ENCODE results near the gene CALHM4.

CALHM4 gene

DNA sequence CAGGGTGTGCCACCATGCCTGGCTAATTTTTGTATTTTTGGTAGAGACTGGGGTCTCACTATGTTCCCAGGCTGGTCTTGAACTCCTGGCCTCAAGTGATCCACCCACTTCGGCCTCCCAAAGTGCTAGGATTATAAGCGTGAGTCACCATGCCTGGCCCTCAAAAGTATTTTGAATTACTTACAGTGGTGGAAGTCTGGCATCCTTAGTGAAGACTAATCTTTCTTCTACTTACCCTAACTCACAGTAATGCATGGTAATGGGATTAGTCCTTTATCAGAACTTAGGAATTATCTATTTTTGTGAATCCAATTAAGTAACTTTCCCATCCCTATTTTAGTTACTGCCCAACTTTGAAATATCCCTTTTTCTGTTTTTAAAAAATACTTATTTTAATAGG is 21.7 kb downstream of the CALHM4 start:
- Histone ChIP-seq H3K9ac (ENCODE audit: low read depth, low read length, poor library complexity) (no peak overlapping the region), H3K36me3 (replicated peaks in 1 of 2; ENCODE audit: control insufficient read depth in 2 of 2, insufficient read depth in 2 of 2, low read length in 2 of 2) (peaks cover 0 to 55% of the 10 kb centered on the region in 2 donors), H3K4me1 (ENCODE audit: control insufficient read depth in 2 of 2, insufficient read depth in 1 of 2, low read depth in 1 of 2, low read length in 2 of 2) (peaks cover 0 to 3% of the 10 kb centered on the region in 2 donors), H3K9me3 (replicated peaks in 1 of 2; ENCODE audit: control insufficient read depth in 2 of 2, insufficient read depth in 1 of 2, low read depth in 1 of 2, low read length in 2 of 2) (no peaks in the 10 kb centered on the region), H2BK15ac (ENCODE audit: low read length) (no peak overlapping the region), H2AK5ac (ENCODE audit: low read depth, low read length) (no peak overlapping the region), H3K79me1 (ENCODE audit: low read depth, low read length) (no peaks in the 10 kb centered on the region), H2BK120ac (ENCODE audit: low read depth, low read length) (no peak overlapping the region), H3K18ac (ENCODE audit: low read length) (no peak overlapping the region), H3K14ac (ENCODE audit: low read length) (no peak overlapping the region), H2AFZ (ENCODE audit: low read length) (no peak overlapping the region), H3K4me2 (ENCODE audit: insufficient read depth, low read length, poor library complexity, severe bottlenecking) (no peak overlapping the region), H3K27me3 (ENCODE audit: control insufficient read depth in 3 of 3, insufficient read depth in 3 of 3, low read depth in 1 of 3, low read length in 3 of 3) (no peaks in the 10 kb centered on the region), H4K91ac (ENCODE audit: low read depth, low read length, poor library complexity) (no peak overlapping the region), H3K23ac (ENCODE audit: low read depth, low read length, poor library complexity) (no peak overlapping the region), H2BK12ac (ENCODE audit: low read length) (no peak overlapping the region), H3K4ac (ENCODE audit: low read length) (no peak overlapping the region), H4K8ac (ENCODE audit: low read depth, low read length) (no peak overlapping the region), H2BK5ac (ENCODE audit: low read length) (no peak overlapping the region), H3K4me3 (ENCODE audit: low read length in 2 of 2) (no peak overlapping the region), H3K27ac (replicated peaks; ENCODE audit: low read length) (no peak overlapping the region)
- WGBS, 2 donors (ENCODE audit: extremely low coverage in 2 of 2, insufficient read length in 2 of 2, insufficient replicate concordance in 1 of 2), result no CpG with 5 or more reads among the region's 2 CpGs
- no peak for DNase-seq (ENCODE audit: low spot score)

DNA sequence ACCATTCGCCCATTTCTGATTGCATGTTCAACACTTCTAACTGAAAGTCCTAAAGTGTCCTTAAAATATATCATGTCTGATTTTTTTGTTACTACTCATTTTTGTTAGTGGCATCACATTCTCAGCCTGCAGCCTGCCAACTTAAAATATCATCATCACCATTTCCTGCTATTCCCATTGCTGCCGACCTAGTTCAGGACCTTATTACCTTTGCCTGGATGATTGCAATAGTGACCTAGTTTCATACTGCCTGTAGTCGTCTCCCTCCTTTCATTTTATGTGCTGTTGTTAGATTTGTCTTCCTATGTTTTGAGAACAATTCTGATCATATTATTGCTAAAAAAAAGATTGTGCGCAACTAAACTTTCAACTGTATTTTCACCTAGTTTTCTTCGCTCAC is 23.9 kb downstream of the CALHM4 start:
- Histone ChIP-seq H3K9ac (ENCODE audit: low read depth, low read length, poor library complexity) (no peak overlapping the region), H3K14ac (ENCODE audit: low read length) (no peak overlapping the region), H3K27me3 (ENCODE audit: control insufficient read depth in 3 of 3, insufficient read depth in 3 of 3, low read depth in 1 of 3, low read length in 3 of 3) (no peaks in the 10 kb centered on the region), H3K79me1 (ENCODE audit: low read depth, low read length) (no peaks in the 10 kb centered on the region), H2BK120ac (ENCODE audit: low read depth, low read length) (no peak overlapping the region), H3K27ac (replicated peaks; ENCODE audit: low read length) (no peak overlapping the region), H4K8ac (ENCODE audit: low read depth, low read length) (no peak overlapping the region), H4K91ac (ENCODE audit: low read depth, low read length, poor library complexity) (no peak overlapping the region), H2BK5ac (ENCODE audit: low read length) (no peak overlapping the region), H3K4me3 (ENCODE audit: low read length in 2 of 2) (no peak overlapping the region), H2AK5ac (ENCODE audit: low read depth, low read length) (no peak overlapping the region), H3K36me3 (replicated peaks in 1 of 2; ENCODE audit: control insufficient read depth in 2 of 2, insufficient read depth in 2 of 2, low read length in 2 of 2) (peaks cover 0 to 76% of the 10 kb centered on the region in 2 donors), H3K23ac (ENCODE audit: low read depth, low read length, poor library complexity) (no peak overlapping the region), H3K9me3 (replicated peaks in 1 of 2; ENCODE audit: control insufficient read depth in 2 of 2, insufficient read depth in 1 of 2, low read depth in 1 of 2, low read length in 2 of 2) (no peaks in the 10 kb centered on the region), H2AFZ (ENCODE audit: low read length) (no peak overlapping the region), H3K4ac (ENCODE audit: low read length) (no peak overlapping the region), H3K18ac (ENCODE audit: low read length) (no peak overlapping the region), H2BK12ac (ENCODE audit: low read length) (no peak overlapping the region), H2BK15ac (ENCODE audit: low read length) (no peak overlapping the region), H3K4me2 (ENCODE audit: insufficient read depth, low read length, poor library complexity, severe bottlenecking) (no peak overlapping the region), H3K4me1 (ENCODE audit: control insufficient read depth in 2 of 2, insufficient read depth in 1 of 2, low read depth in 1 of 2, low read length in 2 of 2) (peaks cover 0 to 2% of the 10 kb centered on the region in 2 donors)
- WGBS, 2 donors (ENCODE audit: extremely low coverage in 2 of 2, insufficient read length in 2 of 2, insufficient replicate concordance in 1 of 2), result no CpG with 5 or more reads among the region's 5 CpGs
- no peak for DNase-seq (ENCODE audit: low spot score)

DNA sequence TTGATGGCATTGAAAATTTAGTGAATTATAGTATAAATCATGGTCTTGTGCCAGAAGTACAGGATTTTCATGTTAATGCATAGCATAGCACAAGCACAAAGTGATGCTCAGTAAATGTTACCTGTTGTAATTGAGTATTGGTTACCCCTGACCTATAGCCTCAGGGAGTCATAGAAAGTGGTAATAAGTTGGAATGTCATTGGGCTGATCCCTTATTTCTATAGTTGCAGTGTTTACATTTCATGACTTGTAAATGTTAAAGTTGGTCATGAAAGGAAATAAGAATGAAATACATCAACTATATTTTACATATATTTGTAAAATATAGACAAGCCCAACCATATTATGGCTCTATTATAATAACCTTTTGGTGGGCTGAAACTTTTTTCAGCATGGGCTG is 24.8 kb downstream of the CALHM4 start:
- H3K27ac ChIP-seq (replicated peaks; ENCODE audit: low read length), result no peak overlapping the region
- no peaks in the 10 kb centered on the region for H3K4me1 ChIP-seq (ENCODE audit: control insufficient read depth in 2 of 2, insufficient read depth in 1 of 2, low read depth in 1 of 2, low read length in 2 of 2)
- H3K9me3 ChIP-seq (replicated peaks in 1 of 2; ENCODE audit: control insufficient read depth in 2 of 2, insufficient read depth in 1 of 2, low read depth in 1 of 2, low read length in 2 of 2), result no peaks in the 10 kb centered on the region
- H3K4ac ChIP-seq (ENCODE audit: low read length), result no peak overlapping the region
- no peak overlapping the region for H3K14ac ChIP-seq (ENCODE audit: low read length)
- no peak overlapping the region for H3K23ac ChIP-seq (ENCODE audit: low read depth, low read length, poor library complexity)
- H3K9ac ChIP-seq (ENCODE audit: low read depth, low read length, poor library complexity), result no peak overlapping the region
- H3K79me1 ChIP-seq (ENCODE audit: low read depth, low read length), result no peaks in the 10 kb centered on the region
- H2AFZ ChIP-seq (ENCODE audit: low read length), result no peak overlapping the region
- no peak overlapping the region for H3K4me3 ChIP-seq (ENCODE audit: low read length in 2 of 2)
- H2BK15ac ChIP-seq (ENCODE audit: low read length), result no peak overlapping the region
- no peak overlapping the region for H4K91ac ChIP-seq (ENCODE audit: low read depth, low read length, poor library complexity)
- no peak overlapping the region for H2BK5ac ChIP-seq (ENCODE audit: low read length)
- H3K27me3 ChIP-seq (ENCODE audit: control insufficient read depth in 3 of 3, insufficient read depth in 3 of 3, low read depth in 1 of 3, low read length in 3 of 3), result no peaks in the 10 kb centered on the region
- no peak overlapping the region for H3K4me2 ChIP-seq (ENCODE audit: insufficient read depth, low read length, poor library complexity, severe bottlenecking)
- H4K8ac ChIP-seq (ENCODE audit: low read depth, low read length), result no peak overlapping the region
- no peak overlapping the region for H2AK5ac ChIP-seq (ENCODE audit: low read depth, low read length)
- H3K18ac ChIP-seq (ENCODE audit: low read length), result no peak overlapping the region
- H2BK12ac ChIP-seq (ENCODE audit: low read length), result no peak overlapping the region
- peaks cover 0 to 84% of the 10 kb centered on the region in 2 donors for H3K36me3 ChIP-seq (replicated peaks in 1 of 2; ENCODE audit: control insufficient read depth in 2 of 2, insufficient read depth in 2 of 2, low read length in 2 of 2)
- no peak overlapping the region for H2BK120ac ChIP-seq (ENCODE audit: low read depth, low read length)
- no peak for DNase-seq (ENCODE audit: low spot score)

DNA sequence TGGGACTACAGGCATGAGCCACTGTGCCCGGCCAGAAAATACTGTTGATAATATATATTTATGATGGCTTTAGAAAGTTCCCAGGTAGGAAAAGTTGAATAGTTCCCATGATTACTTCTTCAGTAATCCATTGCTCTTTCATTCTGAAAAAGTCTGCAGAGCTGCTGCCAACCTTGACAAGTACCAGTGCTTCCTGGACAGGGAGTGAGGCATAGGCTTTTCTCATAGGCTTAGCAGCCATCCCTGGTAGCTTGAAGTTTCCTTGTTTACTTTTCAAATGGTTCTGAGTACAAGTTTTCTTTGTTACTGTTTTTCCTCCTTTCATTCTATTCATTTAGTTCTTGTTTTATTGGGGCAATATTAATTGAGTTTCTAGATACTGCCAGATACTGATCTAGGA is 25.6 kb downstream of the CALHM4 start:
- no peak overlapping the region for H3K27ac ChIP-seq (replicated peaks; ENCODE audit: low read length)
- peaks cover 0 to 86% of the 10 kb centered on the region in 2 donors for H3K36me3 ChIP-seq (replicated peaks in 1 of 2; ENCODE audit: control insufficient read depth in 2 of 2, insufficient read depth in 2 of 2, low read length in 2 of 2)
- no peak overlapping the region for H2AFZ ChIP-seq (ENCODE audit: low read length)
- no peak overlapping the region for H3K9ac ChIP-seq (ENCODE audit: low read depth, low read length, poor library complexity)
- no peak for DNase-seq (ENCODE audit: low spot score)
- H3K18ac ChIP-seq (ENCODE audit: low read length), result no peak overlapping the region
- no peak overlapping the region for H2BK5ac ChIP-seq (ENCODE audit: low read length)
- H3K27me3 ChIP-seq (ENCODE audit: control insufficient read depth in 3 of 3, insufficient read depth in 3 of 3, low read depth in 1 of 3, low read length in 3 of 3), result no peaks in the 10 kb centered on the region
- no peak overlapping the region for H3K4me2 ChIP-seq (ENCODE audit: insufficient read depth, low read length, poor library complexity, severe bottlenecking)
- no peaks in the 10 kb centered on the region for H3K4me1 ChIP-seq (ENCODE audit: control insufficient read depth in 2 of 2, insufficient read depth in 1 of 2, low read depth in 1 of 2, low read length in 2 of 2)
- H4K91ac ChIP-seq (ENCODE audit: low read depth, low read length, poor library complexity), result no peak overlapping the region
- no peak overlapping the region for H3K4me3 ChIP-seq (ENCODE audit: low read length in 2 of 2)
- no peaks in the 10 kb centered on the region for H3K9me3 ChIP-seq (replicated peaks in 1 of 2; ENCODE audit: control insufficient read depth in 2 of 2, insufficient read depth in 1 of 2, low read depth in 1 of 2, low read length in 2 of 2)
- H2BK120ac ChIP-seq (ENCODE audit: low read depth, low read length), result no peak overlapping the region
- no peak overlapping the region for H3K4ac ChIP-seq (ENCODE audit: low read length)
- no peaks in the 10 kb centered on the region for H3K79me1 ChIP-seq (ENCODE audit: low read depth, low read length)
- H3K14ac ChIP-seq (ENCODE audit: low read length), result no peak overlapping the region
- H2BK15ac ChIP-seq (ENCODE audit: low read length), result no peak overlapping the region
- H4K8ac ChIP-seq (ENCODE audit: low read depth, low read length), result no peak overlapping the region
- no peak overlapping the region for H3K23ac ChIP-seq (ENCODE audit: low read depth, low read length, poor library complexity)
- H2AK5ac ChIP-seq (ENCODE audit: low read depth, low read length), result no peak overlapping the region
- no peak overlapping the region for H2BK12ac ChIP-seq (ENCODE audit: low read length)
- no CpG with 5 or more reads among the region's 1 CpG for WGBS, 2 donors (ENCODE audit: extremely low coverage in 2 of 2, insufficient read length in 2 of 2, insufficient replicate concordance in 1 of 2)

All from neuronal stem cell (in vitro differentiated cells).